T-helper 9 cell (primary cell): ENCODE data around the gene PRODH2.
"Not testable (repeated sequence)": the region's sequence is repeated elsewhere in the genome, so short reads cannot be mapped to it uniquely, and the experiment has no call there.

Source experiments
- DNase-seq: peaks from one replicate; pipeline ENCODE4 v3.0.0-alpha.2; 2020

PRODH2 gene

DNA sequence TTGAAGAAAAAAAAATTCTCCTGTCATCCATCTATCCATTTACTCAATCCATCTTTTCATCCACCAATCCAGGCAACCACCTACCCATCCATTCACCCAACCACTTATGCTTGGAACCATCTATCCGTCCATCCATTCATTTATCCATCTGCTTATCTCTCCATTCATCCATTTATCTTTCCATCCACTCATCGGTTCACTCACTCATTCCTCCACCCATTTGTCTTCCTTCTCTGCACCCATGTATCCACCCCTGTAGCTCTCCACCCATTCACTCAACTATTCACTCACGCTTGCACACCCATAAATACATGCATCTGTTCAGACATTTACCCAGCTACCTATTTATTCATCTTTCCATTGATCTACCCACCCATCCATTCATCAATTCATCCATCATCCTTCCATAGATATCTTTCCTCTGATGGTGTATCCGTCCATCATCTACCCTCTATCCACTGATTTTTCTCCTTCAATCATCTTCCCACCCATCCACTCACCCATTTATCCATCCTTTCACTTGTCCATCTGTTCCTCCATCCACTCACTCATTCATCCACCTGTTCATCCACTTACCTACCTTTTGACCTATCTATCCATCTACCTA is 30.1 kb upstream of the PRODH2 start:
- no peak for DNase-seq

DNA sequence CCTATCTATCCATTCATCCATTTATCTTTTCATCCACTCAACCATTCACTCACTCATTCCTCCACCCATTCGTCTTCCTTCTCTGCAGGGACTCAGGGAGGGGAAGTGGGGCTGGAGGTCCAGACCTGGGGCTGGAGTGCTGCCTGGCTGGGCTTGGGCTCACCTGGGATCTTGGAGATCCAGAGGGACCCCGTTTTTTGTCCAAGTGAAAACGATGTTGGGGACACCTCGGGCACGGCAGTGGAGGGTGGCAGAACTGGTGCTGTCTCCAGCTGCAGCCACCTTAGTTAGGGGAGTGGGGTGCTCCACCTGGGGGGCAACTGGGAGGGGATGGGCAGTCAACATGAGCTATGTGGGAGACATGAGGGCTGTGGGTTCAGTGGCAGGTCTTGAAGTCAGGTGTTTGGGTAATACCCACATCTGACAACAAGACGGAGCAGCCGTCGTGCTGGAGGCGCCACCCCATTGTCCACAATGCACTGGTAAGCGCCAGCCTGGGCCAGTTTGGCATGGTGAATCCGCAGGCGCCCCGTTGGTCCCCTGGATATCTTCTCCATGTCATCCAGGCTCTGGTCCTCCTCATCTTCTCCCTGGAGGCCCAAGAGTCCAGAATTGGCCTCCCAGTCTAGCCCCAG is 29.4 kb upstream of the PRODH2 start:
- no peak for DNase-seq

DNA sequence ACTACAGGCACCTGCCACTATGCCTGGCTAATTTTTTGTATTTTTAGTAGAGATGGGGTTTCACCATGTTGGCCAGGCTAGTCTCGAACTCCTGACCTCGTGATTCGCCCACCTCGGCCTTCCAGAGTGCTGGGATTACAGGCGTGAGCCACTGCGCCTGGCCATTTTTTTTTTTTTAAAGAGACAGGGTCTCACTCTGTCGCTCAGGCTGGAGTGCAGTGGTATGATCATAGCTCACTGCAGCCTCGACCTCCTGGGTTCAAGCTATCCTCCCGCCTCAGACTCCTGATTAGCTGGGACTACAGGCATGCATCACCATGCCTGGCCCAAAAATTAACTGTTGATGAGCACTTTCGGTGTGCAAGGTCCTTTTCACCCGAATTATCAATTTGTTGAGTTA is 23.5 kb upstream of the PRODH2 start:
- not testable (repeated sequence) for DNase-seq

DNA sequence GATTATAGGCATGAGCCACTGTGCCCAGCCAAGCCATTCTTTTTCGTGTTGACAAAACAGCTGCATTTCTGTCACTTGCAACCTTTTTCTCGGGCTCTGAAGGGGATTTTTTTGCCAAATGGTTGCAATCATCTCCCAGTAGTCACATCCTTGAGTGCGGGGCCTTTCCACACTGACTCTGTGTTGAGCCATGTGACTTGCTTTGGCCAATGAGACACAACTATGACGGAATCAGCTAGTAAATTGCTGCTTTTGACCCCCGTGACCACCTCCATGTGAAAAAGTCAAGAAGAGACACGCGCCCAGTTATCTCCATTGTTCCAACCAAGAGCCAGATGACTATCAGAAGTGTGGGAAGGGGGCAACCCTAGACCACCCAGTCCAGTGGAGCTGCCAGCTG is 21.3 kb upstream of the PRODH2 start:
- DNase-seq: no peak

DNA sequence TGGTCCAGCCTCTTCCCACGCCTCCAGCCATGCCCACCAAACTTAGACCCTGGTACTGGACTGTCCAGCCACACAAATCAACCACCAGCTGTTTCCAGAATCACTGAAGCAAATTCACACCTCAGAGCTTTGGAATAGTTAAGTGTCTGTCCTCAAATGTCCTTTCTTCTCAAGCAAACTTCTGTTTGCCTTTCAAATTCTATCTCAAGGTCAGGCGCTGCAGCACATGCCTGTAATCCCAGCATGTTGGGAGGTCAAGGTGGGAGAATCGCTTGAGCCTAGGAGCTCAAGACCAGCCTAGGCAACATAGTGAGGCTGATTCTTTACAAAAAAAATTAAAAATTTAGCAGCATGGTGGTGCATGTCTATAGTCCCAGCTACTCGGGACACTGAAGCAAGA is 19.4 kb upstream of the PRODH2 start:
- DNase-seq: no peak

DNA sequence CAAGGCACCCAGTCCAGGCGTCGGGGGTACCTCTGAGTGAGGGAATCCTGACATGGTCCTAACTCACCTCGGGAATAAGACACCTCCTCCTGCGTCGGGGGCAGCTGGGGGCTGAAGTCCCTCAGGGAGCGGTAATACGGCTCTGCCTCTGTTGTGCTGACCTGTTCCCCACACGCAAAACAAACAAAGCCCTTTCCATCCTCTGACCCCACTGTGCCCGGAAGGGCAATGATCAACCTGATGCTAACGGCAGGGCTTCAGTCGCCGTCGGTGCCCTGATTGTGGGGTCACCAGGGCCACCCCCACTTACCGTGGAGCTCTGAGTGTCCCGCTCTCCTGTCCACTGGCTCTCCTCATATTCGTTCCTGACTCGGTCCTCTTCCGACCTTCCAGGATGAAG is 18.3 kb upstream of the PRODH2 start:
- DNase-seq: no peak

DNA sequence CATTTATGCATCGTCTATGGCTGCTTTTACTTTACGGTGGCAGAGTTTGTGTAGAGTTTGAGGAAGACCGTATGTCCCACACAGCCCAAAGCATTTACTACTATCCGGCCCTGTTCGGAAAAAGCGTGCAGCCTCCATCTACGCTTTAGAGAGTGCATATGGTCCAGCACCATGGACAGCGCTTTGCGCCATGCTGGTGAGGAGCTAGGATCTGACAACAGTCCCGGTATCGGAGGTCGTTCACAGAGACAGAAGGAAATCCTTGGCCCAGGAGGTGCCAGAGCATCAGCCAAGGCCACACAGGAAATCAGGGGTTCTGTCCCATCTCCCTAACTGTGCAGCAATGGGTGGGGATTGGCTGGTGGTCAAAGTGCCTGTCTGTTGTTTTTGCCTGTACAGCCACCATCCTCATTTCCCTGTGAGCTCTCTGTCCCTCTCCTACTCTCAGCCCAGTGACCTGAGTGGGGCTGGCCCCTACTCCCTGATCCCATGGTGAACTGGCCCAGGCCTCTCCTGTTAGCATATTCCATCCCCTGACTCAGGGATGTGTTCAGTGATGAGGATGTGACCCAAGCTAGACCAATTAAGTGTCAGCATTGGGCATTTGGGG is 16.2 kb upstream of the PRODH2 start:
- DNase-seq: peak; percentile 50

DNA sequence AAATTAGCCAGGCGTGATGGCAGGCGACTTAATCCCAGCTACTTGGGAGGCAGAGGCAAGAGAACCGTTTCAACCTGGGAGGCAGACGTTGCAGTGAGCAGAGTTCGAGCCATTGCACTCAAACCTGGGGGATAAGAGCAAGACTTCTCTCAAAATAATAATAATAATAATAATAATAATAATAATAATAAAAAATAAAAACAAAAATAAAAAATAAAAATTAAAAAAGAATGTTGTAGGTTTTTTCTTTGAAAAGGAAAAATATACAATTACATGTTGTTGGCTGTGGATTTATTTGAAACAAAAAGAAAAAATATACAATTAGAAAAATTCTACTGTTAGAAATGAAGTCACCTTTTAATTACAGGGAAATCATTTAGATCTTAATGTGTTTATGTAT is 11.5 kb upstream of the PRODH2 start:
- no peak for DNase-seq

DNA sequence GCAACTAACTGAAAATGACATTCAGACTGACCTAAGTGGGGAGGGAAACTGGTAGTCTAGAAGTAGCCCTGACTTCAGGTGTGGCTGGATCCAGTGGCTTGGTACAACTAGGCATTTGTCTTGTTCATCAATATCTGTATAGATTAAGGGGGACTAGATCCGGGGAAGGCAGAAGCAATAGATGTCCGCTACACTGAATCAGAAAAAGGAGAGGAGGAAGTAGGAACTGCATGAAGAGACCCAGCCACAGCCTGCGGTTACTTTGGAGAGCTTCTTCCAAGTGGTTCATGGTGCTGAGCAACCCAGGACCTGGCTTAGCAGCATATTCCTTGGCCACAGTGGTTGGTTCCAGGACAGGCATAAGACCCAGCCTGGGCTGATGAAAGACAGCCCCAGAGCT is 9.9 kb upstream of the PRODH2 start:
- DNase-seq: no peak

DNA sequence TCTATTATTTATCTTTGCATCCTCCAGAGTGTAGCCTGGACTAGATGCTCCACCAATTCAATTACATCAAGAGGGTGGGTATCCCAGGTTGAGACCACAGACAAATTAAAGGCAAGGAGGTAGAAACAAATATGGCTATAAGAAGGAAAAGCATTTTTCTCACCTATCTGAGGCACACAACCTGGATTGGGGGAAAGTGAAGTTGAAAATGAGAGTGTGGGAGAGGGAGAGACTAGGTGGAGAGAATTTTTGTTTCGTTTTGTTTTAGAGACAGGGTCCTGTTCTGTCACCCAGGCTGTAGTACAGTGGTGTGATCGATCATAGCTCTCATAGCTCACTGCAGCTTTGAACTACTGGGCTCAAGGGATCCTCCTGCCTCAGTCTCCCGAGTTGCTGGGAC is 5.8 kb upstream of the PRODH2 start:
- no peak for DNase-seq

DNA sequence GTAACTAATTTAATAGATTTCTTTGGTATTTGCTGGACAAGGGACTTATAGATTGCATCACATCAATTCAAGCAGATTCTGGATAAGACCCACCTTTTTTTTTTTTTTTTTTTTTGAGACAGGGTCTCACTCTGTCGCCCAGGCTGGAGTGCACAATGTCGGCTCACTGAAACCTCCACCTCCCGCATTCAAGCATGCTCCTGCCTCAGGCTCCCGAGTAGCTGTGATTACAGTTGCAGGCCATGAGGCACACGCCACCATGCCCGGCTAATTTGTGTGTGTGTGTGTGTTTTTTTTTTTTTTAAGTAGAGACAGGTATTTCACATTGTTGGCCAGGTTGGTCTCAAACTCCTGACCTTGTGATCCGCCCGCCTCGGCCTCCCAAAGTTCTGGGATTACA is 4.2 kb upstream of the PRODH2 start:
- no peak for DNase-seq

DNA sequence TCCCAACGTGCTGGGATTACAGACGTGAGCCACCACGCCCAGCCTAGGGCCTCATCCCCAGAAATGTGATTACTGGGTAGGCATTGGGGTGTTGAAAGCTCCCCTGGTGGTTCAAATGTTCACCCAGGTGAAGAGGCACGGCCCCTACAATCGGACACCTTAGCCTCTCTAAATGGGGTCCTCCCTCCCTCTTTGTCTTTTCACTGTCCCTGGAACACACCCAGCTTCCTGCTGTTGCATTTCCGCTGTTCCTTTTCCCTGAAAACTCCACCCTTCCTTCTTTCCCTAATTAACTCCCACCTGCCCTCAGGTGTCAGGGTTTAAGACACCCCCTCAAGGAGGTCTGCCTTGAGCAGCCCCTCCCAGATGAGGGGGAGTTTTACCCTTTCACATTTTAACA is 3.6 kb upstream of the PRODH2 start:
- DNase-seq: no peak

DNA sequence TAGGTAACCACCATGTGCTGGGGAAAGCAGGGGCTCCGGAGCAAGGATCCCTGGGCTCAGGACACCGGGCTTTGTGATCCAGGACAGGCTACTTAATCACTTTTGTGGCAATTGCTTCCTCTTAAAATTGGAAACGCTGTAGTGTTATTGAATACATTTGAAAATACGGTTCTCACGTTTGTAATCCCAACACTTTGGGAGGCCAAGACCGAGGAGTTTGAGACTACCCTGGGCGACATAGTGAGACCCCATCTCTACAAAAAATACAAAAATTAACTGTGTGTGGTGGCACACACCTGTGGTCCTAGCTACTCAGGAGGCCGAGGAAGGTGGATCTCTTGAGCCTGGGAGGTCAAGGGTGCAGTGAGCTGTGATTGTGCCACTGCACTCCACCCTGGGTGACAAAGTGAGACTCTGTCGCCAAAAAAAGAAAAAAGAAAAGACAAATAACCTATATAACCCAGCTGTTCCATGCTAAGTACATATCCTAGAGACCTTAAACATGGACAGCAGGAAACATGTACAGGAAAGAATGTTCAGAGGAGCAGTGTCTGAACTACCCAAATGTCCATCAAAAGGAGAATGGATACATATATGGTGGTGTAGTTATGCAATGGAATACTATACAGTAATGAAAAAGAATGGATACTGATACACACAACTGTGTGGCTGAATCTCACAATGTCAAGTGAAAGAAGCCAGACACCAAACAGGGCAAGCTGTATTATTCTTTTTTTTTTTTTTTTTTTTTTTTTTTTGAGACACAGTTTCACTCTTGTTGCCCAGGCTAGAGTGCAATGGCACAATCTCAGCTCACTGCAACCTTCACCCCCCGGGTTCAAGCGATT is 622 bp upstream of the PRODH2 start:
- no peak for DNase-seq

DNA sequence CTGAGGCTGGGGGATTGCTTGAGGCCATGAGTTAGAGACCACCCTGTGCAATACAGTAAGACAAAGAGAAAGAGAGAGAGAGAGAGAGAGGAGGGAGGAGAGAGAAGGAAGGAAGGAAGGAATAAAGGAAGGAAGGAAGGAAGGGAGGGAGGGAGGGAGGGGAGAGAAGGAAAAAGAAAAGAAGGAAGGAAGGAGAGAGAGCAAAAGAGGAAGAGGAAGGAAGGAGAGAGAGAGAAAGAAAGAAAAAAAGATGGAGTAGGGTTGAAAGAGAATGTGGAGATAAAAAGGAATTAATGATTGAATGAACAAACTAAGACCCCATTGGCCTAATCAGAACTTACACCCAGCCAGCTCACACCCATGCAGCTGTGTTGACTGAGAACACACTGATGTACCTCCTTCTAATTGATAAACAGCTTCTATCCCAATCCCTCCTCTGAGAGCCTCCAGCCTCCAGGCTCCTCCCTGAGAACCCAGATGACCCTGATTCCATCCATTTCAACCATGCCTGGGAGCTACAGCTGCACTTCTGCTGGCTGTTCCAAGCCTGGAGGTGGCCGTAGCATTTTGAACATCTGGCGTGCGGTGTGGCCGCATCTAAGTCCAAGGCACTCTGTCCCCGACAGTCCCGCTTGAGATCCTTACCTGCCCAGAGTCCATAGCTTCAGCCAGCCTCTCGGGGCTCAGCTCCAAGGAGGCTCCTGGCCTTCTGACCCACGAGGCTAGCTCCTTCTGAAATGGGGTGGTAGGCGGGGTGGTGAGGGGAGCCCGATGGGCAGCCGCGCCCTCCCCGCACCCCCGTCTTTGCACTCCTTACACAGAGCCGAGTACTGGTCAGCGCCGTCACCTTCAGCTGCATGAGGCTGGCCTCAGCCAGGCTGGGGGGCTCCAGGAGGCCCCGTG is 1.1 kb downstream of the PRODH2 start:
- no peak for DNase-seq

DNA sequence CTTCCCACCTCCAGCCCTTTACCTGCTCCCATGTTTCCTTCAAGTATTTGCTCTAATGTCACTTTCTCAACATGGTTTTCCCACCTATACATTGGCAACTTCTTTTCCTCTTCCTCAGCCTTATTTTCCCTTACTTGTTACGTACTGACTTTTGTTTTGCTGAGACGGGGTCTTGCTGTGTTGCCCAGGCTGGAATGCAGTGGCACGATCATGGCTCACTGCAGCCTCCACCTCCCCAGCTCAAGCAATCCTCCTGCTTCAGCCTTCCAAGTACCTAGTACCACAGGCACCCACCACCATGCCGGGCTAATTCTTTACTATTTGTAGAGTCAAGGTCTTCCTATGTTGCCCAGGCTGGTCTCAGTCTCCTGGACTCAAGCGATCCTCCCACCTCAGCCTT is 5.0 kb downstream of the PRODH2 start:
- DNase-seq: no peak

DNA sequence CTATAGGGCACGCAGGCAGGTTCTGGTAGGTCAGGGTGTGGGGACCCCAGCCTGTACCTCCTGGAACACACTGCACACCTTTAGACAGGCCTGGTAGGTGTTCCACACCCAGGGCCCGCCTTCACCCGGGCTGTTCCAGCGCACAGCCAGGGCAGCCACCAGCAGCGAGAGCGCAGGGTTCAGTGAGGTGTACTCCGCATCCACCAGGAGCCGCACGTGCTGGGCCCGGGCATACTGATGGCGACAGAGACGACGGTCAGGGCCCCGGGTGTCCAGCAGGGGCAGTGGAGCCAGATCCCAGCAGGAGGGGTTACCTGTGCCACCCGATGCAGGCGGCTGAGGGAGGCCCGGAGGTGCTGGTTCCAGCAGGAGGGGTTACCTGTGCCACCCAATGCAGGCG is 6.0 kb downstream of the PRODH2 start:
- DNase-seq: no peak

DNA sequence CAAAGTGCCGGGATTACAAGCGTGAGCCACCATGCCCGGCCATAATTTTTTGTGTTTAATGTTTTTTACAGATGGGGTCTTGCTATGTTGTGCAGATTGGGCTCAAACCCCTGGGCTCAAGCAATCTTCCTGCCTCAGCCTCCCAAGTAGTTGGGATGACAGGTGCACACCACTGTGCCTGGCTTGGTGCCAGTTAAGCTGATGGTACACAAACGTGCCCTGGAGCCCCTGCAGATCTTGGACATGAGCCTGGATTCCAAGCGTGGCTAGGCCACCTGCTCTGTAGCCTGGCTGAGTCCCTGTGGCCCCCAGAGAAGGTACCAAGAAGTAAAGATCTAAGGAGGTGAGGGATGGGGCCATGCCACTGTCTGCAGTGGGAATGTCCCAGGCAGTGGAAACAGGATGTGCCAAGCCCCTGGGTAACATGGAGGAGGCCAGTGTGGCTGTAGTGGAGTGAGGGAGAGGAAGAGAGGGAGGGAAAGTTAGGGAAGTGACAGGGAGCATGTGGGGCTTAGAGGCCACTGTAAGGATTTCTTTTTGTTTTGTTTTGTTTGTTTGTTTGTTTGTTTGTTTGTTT is 7.0 kb downstream of the PRODH2 start:
- no peak for DNase-seq

DNA sequence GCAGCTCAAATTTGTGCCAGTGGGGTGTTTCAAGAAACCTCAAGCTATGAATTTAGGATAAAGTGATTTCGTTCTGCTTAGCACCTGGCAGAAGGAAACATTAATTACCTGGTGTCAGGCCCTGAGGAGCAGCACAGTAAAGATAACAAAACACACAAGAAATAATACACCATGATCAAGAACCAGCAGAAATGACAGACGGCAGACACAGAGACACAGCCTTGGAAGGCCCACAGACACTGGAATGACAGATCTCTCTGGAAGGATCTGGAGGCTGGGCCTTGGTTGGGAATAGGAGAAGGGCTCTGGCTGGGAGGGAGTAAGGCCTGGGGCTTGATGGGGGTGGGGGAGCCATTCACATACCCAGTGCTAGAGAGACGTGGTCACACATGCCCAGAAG is 10.8 kb downstream of the PRODH2 start:
- no peak for DNase-seq

DNA sequence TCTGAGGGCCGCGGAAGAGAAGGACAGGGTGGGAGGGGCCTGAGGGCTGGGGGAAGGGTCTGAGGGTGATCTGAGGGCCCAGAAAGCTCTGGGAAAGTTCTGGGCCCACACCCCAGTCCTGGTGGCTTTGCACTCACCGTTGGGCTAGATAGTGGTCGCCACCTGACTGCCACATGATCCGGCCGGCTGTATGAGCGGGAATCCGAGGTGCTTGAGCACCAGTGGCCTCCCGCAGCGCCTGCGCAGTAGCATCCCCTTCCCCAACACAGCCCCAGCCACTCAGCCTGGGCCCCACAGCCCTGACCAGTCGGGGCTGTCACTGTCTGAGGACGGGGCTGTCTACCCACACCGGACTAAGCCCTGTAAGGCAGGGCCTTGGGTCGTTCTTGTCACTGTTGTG is 15.0 kb downstream of the PRODH2 start:
- DNase-seq: no peak

DNA sequence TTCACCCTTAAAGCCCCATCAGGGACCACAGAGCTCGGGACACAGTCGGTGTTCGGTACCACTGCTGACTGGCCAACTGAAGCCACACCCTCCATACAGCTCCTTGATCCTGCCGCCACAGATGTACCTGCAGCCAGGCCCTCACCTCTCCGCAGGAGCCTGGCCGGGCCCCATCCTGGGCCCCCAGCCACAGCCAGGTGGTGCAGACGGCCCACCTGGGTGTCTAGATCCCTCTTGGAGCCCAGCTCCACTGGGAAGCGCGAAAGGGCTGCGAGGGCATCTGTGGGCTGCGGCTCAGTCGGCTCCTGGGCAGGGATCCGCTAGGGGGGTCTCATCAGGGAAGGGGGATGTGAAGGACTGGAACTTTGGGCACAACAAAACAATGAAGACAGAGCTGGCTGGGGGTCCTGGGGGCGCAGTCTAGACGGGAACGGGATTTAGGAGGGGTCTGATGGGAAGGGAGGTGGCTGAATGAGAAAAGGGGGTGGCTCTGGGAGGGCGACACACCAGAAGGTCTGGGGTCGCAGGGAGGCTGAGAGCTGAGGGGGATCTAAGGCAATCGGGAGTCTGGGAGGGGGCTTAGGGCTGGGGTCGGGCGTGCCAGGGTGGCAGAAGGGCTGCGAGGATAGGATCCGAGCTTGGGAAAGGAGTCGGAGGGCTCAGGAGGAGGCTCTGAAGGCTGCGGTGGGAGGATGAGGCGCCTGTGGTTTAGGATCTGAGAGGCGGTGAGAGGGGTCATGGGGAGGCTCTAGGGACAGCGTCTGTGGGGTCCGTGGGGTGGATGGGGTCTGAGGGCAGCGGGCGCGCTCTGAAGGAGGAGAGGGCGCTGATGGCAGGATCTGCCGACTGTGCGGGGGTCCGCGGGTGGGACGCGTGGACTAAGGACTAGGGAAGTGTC is 15.8 kb downstream of the PRODH2 start:
- DNase-seq: no peak

DNA sequence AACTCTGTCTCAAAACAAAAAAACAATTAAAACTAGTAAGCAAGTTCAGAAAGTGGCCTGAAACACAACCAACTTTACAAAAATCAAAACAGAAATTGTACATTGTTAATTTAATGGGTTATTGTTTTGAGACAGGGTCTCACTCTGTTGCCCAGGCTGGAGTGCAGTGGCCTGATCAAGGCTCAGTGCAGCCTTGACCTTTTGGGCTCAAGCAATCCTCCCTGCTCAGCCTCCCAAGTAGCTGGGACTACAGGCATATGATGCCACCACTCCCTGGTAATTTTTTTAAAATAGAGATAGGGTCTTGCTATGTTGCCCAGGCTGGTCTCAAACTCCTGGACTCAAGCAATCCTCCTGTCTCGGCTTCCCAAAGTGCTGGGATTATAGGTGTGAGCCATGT is 17.1 kb downstream of the PRODH2 start:
- not testable (repeated sequence) for DNase-seq
